Loucy (cell line): Measurements from ENCODE around the gene PDE2A.

Experiments used
- CTCF ChIP-seq: fragments of 200-600 bp; sonication (generic); conservative IDR thresholded peaks from 2 replicates; pipeline ENCODE4 v1.5.1; 2014; ENCODE audit warnings: mild to moderate bottlenecking, antibody characterized with exemption, low read length
- EZH2phosphoT487 ChIP-seq: fragments of 200-600 bp; IDR thresholded peaks from 2 replicates; pipeline ENCODE4 v1.6.1; 2018; ENCODE audit warnings: antibody characterized with exemption, mild to moderate bottlenecking, moderate library complexity, borderline replicate concordance

DNA sequence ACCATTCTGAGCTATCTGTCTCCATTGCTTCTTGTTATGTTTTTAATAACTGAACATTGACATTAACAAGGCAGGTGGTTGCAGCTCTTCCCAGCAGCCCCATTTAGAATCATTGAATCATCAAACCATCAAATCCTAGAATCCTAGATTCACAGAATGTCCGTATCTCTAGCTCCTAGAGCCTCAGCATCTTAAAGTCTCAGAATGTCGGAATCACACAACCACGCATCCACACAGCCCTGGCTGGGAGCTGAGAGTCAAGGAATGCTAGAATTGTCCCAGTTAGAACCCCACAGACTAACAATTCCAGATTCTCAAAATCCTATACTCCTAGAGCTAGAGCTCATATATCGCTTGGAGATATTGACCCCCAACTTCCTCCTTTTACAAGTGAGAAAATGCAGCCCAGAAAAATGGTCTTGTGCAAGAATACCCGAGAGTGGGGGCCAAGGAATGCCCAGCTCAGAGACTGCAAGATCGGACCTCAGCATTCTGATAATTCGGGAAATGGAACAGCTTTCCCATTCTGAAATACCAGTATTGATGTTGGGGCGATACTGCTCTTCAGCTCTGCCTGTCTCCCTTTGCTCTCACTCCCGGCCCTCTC lies 38.8 kb downstream of the PDE2A start:
- TF ChIP-seq CTCF (no peak), EZH2phosphoT487 (no peak)
